NB4 (cell line): ENCODE results near the gene SPATA6L.

Experiments
- MYC ChIP-seq: IDR thresholded peaks from 2 replicates; pipeline ENCODE4 v1.6.1; 2011; ENCODE audit warnings: low read depth, low read length
- POLR2A ChIP-seq: IDR thresholded peaks from 2 replicates; pipeline ENCODE4 v1.6.1; 2011; ENCODE audit warnings: mild to moderate bottlenecking; ENCODE audit not compliant: insufficient read length; ENCODE audit errors: extremely low read depth
- TF ChIP-seq, protein P1 (sequence below): IDR thresholded peaks from one replicate; pipeline ENCODE4 v1.5.1; 2012; ENCODE audit warnings: low read depth, low read length
- TF ChIP-seq, protein P2 (sequence below): IDR thresholded peaks from 2 replicates; pipeline ENCODE4 v1.6.1; 2011; ENCODE audit warnings: low read depth, low read length

- TF ChIP-seq, protein P1, sequence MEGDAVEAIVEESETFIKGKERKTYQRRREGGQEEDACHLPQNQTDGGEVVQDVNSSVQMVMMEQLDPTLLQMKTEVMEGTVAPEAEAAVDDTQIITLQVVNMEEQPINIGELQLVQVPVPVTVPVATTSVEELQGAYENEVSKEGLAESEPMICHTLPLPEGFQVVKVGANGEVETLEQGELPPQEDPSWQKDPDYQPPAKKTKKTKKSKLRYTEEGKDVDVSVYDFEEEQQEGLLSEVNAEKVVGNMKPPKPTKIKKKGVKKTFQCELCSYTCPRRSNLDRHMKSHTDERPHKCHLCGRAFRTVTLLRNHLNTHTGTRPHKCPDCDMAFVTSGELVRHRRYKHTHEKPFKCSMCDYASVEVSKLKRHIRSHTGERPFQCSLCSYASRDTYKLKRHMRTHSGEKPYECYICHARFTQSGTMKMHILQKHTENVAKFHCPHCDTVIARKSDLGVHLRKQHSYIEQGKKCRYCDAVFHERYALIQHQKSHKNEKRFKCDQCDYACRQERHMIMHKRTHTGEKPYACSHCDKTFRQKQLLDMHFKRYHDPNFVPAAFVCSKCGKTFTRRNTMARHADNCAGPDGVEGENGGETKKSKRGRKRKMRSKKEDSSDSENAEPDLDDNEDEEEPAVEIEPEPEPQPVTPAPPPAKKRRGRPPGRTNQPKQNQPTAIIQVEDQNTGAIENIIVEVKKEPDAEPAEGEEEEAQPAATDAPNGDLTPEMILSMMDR, result no peak
- TF ChIP-seq POLR2A, result no peak
- no peak for TF ChIP-seq MYC
- TF ChIP-seq, protein P2, sequence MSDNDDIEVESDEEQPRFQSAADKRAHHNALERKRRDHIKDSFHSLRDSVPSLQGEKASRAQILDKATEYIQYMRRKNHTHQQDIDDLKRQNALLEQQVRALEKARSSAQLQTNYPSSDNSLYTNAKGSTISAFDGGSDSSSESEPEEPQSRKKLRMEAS, result no peak
Observed at GRCh38 chr9:4583001-4583400, 83.3 kb downstream of the SPATA6L start.
